AG09309 (cell line): ENCODE results near the gene URM1.

ENCODE experiments used
- DNase-seq: peaks from one replicate; pipeline ENCODE4 v3.0.0-alpha.2; 2010; ENCODE audit warnings: low read depth
- H3K4me3 ChIP-seq: 2 replicates; pipeline ENCODE4 v1.5.1; 2011; ENCODE audit warnings: mild to moderate bottlenecking, low read depth, low read length, moderate library complexity; ENCODE audit not compliant: control insufficient read depth
- CTCF ChIP-seq: IDR thresholded peaks from 2 replicates; pipeline ENCODE4 v1.5.1; 2011; ENCODE audit warnings: mild to moderate bottlenecking, low read depth, low read length, inconsistent platforms; ENCODE audit not compliant: insufficient read depth, control insufficient read depth; ENCODE audit errors: missing control alignments

URM1 gene

GRCh38 chr9:128372188-128372641, 1.0 kb downstream of the URM1 start:
- peak; percentile 10 for DNase-seq
- peak overlapping the region; percentile 88 for H3K4me3 ChIP-seq
- no peak for TF ChIP-seq CTCF

DNA sequence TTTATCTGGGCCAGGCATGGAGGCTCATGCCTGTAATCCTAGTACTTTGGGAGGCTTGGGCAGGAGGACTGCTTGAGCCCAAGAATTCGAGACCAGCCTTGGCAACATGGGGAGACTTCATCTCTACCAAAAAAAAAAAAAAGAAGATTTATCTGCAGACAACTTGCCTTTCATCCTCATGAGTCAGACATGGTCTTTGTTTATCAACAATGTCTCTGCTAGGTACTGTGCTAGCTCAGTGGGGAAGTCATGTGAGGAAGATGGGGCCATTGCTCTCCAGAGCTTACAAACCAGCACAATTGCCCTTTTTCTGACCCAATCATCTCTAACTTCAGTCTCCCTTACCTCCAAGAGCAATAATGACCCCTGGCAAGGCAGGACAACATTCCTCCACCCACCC, 1.6 kb downstream of the URM1 start:
- no peak for DNase-seq
- H3K4me3 ChIP-seq = no peak overlapping the region
- TF ChIP-seq CTCF = no peak

GRCh38 chr9:128374221-128374675, 3.1 kb downstream of the URM1 start:
- H3K4me3 ChIP-seq = no peak overlapping the region
- no peak for TF ChIP-seq CTCF
- DNase-seq = no peak

GRCh38 chr9:128375865-128376264, 4.7 kb downstream of the URM1 start:
- no peak overlapping the region for H3K4me3 ChIP-seq
- no peak for DNase-seq
- TF ChIP-seq CTCF = no peak

DNA sequence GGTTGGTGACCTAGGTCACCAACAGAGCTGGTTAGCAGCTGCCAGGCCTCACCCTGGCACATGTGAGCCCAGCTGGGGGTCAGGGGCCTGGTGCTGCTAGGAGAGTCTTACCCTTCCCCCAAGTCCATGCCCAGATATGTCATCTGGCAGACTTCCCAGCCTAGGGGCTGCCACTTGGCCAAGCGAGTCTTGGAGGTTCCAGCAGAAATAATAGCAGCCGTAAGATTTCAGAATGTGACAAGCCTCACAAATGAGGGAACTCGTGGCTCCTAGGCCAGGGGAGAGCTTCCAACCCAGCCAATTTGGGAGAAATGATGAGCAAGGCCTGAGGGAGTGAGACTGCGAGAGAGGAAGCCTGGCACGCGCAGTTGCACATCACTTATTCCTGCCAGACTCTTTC, 11.1 kb downstream of the URM1 start:
- DNase-seq = no peak
- no peak overlapping the region for H3K4me3 ChIP-seq
- TF ChIP-seq CTCF = no peak

DNA sequence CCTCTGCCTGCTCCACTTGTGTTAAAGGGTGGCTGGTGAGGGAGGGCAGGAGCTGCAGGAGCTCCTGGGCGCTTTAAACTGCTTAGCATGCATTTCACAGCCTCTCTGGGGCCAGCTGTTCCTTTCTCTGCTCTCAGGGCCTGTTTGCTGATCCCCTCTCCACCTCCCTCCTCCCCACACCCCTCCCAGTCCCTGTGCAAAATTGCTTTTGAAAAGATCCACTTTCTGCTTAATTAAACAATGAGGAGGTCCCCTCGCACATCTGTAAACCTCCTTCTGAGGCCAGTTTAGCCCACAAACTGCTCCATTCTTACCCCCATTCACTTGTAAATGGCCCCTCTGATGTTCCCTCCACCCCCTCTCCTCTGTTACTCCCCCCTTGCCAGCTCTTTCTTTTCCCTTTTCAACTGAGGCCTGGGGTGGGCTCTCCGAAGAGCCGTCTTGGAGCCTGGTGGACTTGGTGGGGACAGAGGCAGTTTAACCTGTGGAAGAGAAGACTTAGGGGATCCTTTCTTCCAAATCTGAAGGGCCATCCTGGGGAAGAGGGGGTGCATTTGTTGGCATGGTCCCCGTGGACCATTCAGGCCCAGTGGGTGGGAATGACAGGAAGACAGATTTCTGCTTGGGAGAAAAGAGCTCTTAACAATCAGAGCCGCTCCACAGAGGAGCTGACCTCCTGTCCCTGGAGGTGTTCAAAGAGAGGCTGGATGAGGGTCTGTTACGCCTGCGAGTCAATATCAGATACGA, 12.0 kb downstream of the URM1 start:
- no peak for DNase-seq
- no peak for TF ChIP-seq CTCF
- no peak overlapping the region for H3K4me3 ChIP-seq
